ENCODE data around the gene UBE2D2. TPM values are rescaled to one million over a fixed set of nuclear protein-coding genes. Genes with fewer than 3 reads are reported as not detected.

The UBE2D2 gene
- total RNA-seq, 1 donor from 2014 or later, result 152 TPM

GRCh38 chr5:139669662-139670368, 108.7 kb downstream of the UBE2D2 start:
- H3K27ac Mint-ChIP-seq, result peak overlapping the region; percentile 92
- ATAC-seq (ENCODE audit: low read depth) (peak; percentile 32), DNase-seq (peak; percentile 64)
- peaks cover 92% of the 10 kb centered on the region for H3K4me1 Mint-ChIP-seq
- intact Hi-C loops (cut with micrococcal nuclease), result loop anchor here (1.0 to 5.0 kb wide), 8 partner anchors 9 to 108 kb away; partner anchors contain the start of gene UBE2D2
- no peaks in the 10 kb centered on the region for H3K9me3 Mint-ChIP-seq
- peaks cover 6% of the 10 kb centered on the region for H3K36me3 Mint-ChIP-seq (ENCODE audit: low read depth)
- ChIA-PET CTCF (interaction anchor here (0.7 to 6.7 kb wide), 13 partner anchors 9 to 106 kb away, joined by 3 to 101 read pairs (median 5); partner anchors contain the start of gene CXXC5), POLR2A (interaction anchor here (0.5 to 17.0 kb wide), 12 partner anchors 8 to 96 kb away, joined by 3 to 676 read pairs (median 12); partner anchors contain the start of gene CXXC5)
- H3K4me3 Mint-ChIP-seq, result peak overlapping the region; percentile 86
- no peak for TF ChIP-seq CTCF (IDR thresholded peaks at IDR 0.05)
- H3K27me3 Mint-ChIP-seq, result no peaks in the 10 kb centered on the region

GRCh38 chr5:139670369-139671095, 109.4 kb downstream of the UBE2D2 start:
- Mint-ChIP-seq H3K9me3 (no peaks in the 10 kb centered on the region), H3K4me3 (peak overlapping the region; percentile 86), H3K27ac (peak overlapping the region; percentile 92), H3K36me3 (ENCODE audit: low read depth) (peaks cover 9% of the 10 kb centered on the region), H3K4me1 (peaks cover 92% of the 10 kb centered on the region), H3K27me3 (no peaks in the 10 kb centered on the region)
- DNase-seq (peak; percentile 65), ATAC-seq (ENCODE audit: low read depth) (peak; percentile 61)
- POLR2A ChIA-PET, result interaction anchor here (0.5 to 17.0 kb wide), 12 partner anchors 8 to 97 kb away, joined by 3 to 676 read pairs (median 12); partner anchors contain the start of gene CXXC5
- intact Hi-C loops (cut with micrococcal nuclease), result loop anchor here (1.0 to 5.0 kb wide), 10 partner anchors 9 to 108 kb away; partner anchors contain the start of gene UBE2D2
- CTCF ChIA-PET, result interaction anchor here (0.8 to 6.7 kb wide), 13 partner anchors 10 to 106 kb away, joined by 3 to 101 read pairs (median 5); partner anchors contain the start of gene CXXC5
- no peak for TF ChIP-seq CTCF (IDR thresholded peaks at IDR 0.05)

GRCh38 chr5:139671096-139671841, 110.1 kb downstream of the UBE2D2 start:
- TF ChIP-seq CTCF (IDR thresholded peaks at IDR 0.05), result no peak
- peak overlapping the region; percentile 92 for H3K27ac Mint-ChIP-seq
- ChIA-PET CTCF (interaction anchor here (0.7 to 6.7 kb wide), 10 partner anchors 10 to 768 kb away, joined by 3 to 101 read pairs (median 8); partner anchors contain the start of gene CXXC5), POLR2A (interaction anchor here (1.1 to 17.0 kb wide), 7 partner anchors 16 to 93 kb away, joined by 8 to 676 read pairs (median 31); partner anchors contain the start of gene CXXC5)
- H3K27me3 Mint-ChIP-seq, result no peaks in the 10 kb centered on the region
- H3K36me3 Mint-ChIP-seq (ENCODE audit: low read depth), result peaks cover 9% of the 10 kb centered on the region
- peaks cover 88% of the 10 kb centered on the region for H3K4me1 Mint-ChIP-seq
- no peak for DNase-seq
- intact Hi-C loops (cut with micrococcal nuclease), result loop anchor here (1.0 to 5.0 kb wide), 3 partner anchors 13 to 109 kb away; partner anchors contain the start of gene UBE2D2
- no peaks in the 10 kb centered on the region for H3K9me3 Mint-ChIP-seq
- peak overlapping the region; percentile 86 for H3K4me3 Mint-ChIP-seq
- no peak for ATAC-seq (ENCODE audit: low read depth)

GRCh38 chr5:139675213-139675612, 114.1 kb downstream of the UBE2D2 start:
- TF ChIP-seq CTCF (IDR thresholded peaks at IDR 0.05), result no peak
- no peak for DNase-seq
- no peaks in the 10 kb centered on the region for H3K9me3 Mint-ChIP-seq
- intact Hi-C loops (cut with micrococcal nuclease), result no loop called here
- no peak overlapping the region for H3K4me3 Mint-ChIP-seq
- ChIA-PET CTCF (interaction anchor here (0.6 to 1.4 kb wide), 2 partner anchors 16 to 101 kb away, joined by 3 read pairs; no protein-coding TSS in a partner anchor), POLR2A (interaction anchor here (1.5 kb wide), 1 partner anchor 8 kb away, joined by 4 read pairs; no protein-coding TSS in a partner anchor)
- peaks cover 72% of the 10 kb centered on the region for H3K4me1 Mint-ChIP-seq
- peak overlapping the region; percentile 54 for H3K27ac Mint-ChIP-seq
- no peaks in the 10 kb centered on the region for H3K27me3 Mint-ChIP-seq
- peaks cover 30% of the 10 kb centered on the region for H3K36me3 Mint-ChIP-seq (ENCODE audit: low read depth)
- no peak for ATAC-seq (ENCODE audit: low read depth)

Data from activated B cell treated with CpG ODN at 0.5 μM for 24 hours (primary cell).